Retinal pigment epithelial cell (primary cell): Measurements from ENCODE around the gene TP53TG5.

Experiments used
- DNase-seq: peaks from one replicate; pipeline ENCODE4 v3.0.0-alpha.2; 2010; ENCODE audit warnings: low read depth
- H3K4me3 ChIP-seq: 2 replicates; pipeline ENCODE4 v1.5.1; 2011; ENCODE audit warnings: mild to moderate bottlenecking, low read length, control low read depth, moderate library complexity
- CTCF ChIP-seq: conservative IDR thresholded peaks from 2 replicates; pipeline ENCODE4 v1.5.1; 2011; ENCODE audit warnings: low read depth, low read length, control low read depth, inconsistent platforms

The TP53TG5 gene

DNA sequence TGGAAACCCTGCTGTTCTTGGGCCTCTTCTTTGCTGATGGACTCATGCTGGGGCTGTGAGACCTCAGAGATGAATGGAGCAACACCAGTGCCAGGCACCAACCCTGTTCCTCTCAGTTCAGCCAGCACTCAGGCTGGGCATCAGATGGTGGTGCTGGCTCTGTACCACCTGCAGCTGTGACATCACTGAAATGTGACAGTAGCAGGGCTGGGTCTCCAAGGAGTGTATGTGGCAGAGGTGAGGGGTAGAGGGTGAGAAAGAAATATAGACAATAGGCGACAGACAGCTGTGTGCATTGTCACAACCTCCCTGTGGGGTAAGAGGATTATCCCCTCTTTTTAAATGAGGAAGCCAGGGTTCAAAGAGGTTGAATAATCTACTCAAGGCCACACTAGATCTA lies at the start of gene TP53TG5:
TP53TG5 (minus strand) TSS at position 135 of the 400 bp plus-strand sequence; CDS start at position 46, 89 bp downstream.
- no peak for TF ChIP-seq CTCF
- H3K4me3 ChIP-seq = no peak within 1 kb of the TSS
- no peak for DNase-seq

GRCh38 chr20:45427236-45428149 lies 49.4 kb upstream of the TP53TG5 start:
- no peak for DNase-seq
- no peak for TF ChIP-seq CTCF
- no peak overlapping the region for H3K4me3 ChIP-seq

DNA sequence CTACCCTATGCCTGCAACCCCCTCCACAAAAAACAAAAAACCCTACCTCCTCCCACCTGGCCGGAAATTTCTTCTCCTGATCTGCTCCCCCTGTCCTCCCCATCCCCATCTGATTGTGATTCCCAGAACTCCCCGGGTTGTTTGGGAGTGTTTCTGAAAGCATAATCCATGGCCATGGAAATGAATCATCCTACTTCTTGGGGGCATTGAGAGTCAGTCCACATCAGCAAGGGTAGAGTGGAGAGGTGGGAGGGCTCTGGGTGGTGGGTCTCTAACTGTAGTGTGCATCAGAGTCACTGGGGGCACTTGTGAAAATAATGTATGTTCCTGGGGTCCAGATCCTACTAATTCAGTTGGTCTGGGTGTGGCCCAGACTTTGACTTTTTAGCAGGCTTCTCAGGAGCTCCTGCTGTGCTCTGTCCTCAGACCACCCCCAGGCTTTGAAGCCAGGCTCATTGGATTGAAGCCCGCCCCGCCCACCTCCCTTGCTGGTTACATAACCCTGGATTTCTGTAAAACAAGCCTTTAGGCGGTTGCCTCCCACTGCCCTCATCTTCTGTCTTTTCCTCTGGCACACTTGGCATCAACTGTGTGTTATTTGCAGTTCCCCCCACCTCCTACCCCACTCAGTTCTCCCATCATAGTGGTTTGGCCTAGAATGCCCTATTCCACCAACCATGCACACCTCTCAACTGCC lies 48.3 kb upstream of the TP53TG5 start:
- no peak overlapping the region for H3K4me3 ChIP-seq
- DNase-seq = no peak
- no peak for TF ChIP-seq CTCF

GRCh38 chr20:45425561-45425960 lies 47.4 kb upstream of the TP53TG5 start:
- no peak for TF ChIP-seq CTCF
- no peak overlapping the region for H3K4me3 ChIP-seq
- DNase-seq = no peak

- TF ChIP-seq CTCF = no peak
- no peak overlapping the region for H3K4me3 ChIP-seq
- no peak for DNase-seq
Observed at GRCh38 chr20:45423700-45424099, 45.6 kb upstream of the TP53TG5 start.

GRCh38 chr20:45420125-45420524 lies 42.0 kb upstream of the TP53TG5 start:
- H3K4me3 ChIP-seq = no peak overlapping the region
- no peak for DNase-seq
- no peak for TF ChIP-seq CTCF
